ENCODE data around the gene CNTNAP2. TPM values are rescaled to one million over a fixed set of nuclear protein-coding genes. Genes with fewer than 3 reads are reported as not detected.

CNTNAP2 gene
- total RNA-seq, 1 donor from 2014 or later = 0.48 TPM

- ATAC-seq (ENCODE audit: poor library complexity) = no peak
- intact Hi-C loops (cut with DNase I) = loop anchor here (5.0 kb wide), 1 partner anchor 129 kb away; no protein-coding TSS in a partner anchor
- no peak for DNase-seq
Observed at GRCh38 chr7:148241700-148242293, 2125.2 kb downstream of the CNTNAP2 start.

- no peak for DNase-seq
- intact Hi-C loops (cut with DNase I) = loop anchor here (5.0 kb wide), 1 partner anchor 130 kb away; no protein-coding TSS in a partner anchor
- ATAC-seq (ENCODE audit: poor library complexity) = peak; percentile 89
Observed at GRCh38 chr7:148242294-148242821, 2125.8 kb downstream of the CNTNAP2 start.

DNA sequence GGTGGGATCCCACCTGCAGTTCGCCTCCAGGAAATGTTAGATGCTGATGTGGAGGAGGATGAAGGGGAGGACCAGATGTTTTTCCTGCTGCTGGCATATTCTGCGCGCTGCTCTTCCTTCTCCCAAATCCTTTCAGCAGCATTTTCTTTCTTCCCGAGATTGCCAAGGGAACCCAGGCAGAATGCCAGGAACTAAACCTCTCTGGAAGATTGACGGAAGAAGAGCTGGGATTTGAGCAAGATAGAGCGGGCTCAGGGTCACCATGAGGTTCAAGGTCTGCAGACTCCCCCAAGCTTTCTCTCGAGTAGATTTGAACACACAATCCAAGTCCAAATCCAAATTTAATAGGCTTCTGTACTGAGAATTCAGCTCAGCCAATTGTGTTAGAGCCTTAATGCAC, 2128.8 kb downstream of the CNTNAP2 start:
- no peak for DNase-seq
- intact Hi-C loops (cut with DNase I) = no loop called here

DNA sequence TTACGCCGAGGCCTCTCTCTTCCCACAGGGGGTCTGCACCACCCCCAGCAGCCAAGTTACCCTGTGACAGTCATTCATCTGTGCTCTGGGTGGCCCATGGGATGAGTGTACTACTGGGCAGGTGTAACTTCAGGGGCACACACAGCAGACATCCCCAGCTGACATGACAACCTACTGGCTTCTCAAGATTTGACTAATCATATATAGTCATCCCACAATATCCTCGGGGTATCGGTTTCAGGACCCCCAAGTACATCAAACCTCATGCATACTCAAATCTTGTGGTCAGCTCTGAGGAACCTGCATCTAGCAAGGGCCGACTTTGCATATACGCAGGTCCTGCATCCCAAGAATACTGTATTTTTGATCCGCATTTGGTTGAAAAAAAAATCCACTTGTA, 2137.0 kb downstream of the CNTNAP2 start:
- DNase-seq (no peak), ATAC-seq (ENCODE audit: poor library complexity) (no peak)
- intact Hi-C loops (cut with DNase I) = no loop called here

More for the DNA sequence above, 2128.8 kb downstream of the CNTNAP2 start:
- no peak for ATAC-seq (ENCODE audit: poor library complexity)

- ATAC-seq (ENCODE audit: poor library complexity) (no peak), DNase-seq (no peak)
- intact Hi-C loops (cut with DNase I) = no loop called here
Observed at GRCh38 chr7:148255333-148255732, 2138.7 kb downstream of the CNTNAP2 start.

GRCh38 chr7:148256433-148256832, 2139.8 kb downstream of the CNTNAP2 start:
- ATAC-seq (ENCODE audit: poor library complexity) (no peak), DNase-seq (no peak)
- intact Hi-C loops (cut with DNase I) = no loop called here

GRCh38 chr7:148260599-148260998, 2144.0 kb downstream of the CNTNAP2 start:
- intact Hi-C loops (cut with DNase I) = loop anchor here (10.0 kb wide), 1 partner anchor 1016 kb away; no protein-coding TSS in a partner anchor
- DNase-seq (peak; percentile 46), ATAC-seq (ENCODE audit: poor library complexity) (peak; percentile 77)

GRCh38 chr7:148261523-148261922, 2144.9 kb downstream of the CNTNAP2 start:
- ATAC-seq (ENCODE audit: poor library complexity) = no peak

DNA sequence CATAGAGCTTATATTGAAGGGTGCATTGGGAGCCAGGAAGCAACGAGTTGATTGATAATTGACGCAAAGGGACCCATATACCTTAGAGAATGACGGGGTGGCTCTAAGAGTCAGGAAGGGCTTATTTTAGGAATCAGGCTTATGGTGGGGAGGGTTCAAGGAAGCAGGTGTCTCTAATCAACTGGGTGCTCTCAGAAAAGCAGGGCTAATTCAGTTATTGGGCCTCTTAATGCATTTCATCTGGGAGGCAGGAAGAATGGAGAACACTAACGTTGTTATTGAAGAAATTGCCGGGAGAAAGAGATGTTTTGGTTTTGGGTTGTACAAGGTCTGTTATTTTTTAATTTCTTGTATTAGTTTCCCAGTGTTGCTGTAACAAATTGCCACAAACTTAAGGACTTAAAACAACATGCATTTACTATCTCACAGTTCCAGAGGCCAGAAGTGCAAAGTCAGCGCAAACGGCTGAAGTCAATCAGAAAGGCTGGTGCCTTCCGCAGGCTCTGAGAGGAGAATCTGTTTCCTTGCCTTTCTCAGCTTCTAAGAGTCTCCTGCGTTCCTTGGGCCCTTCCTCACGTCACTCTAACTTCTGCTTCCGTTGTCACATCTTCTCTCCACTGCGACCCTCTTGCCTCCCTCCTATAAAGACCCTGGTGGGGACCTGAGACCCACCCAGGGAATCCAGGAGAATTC, 2145.5 kb downstream of the CNTNAP2 start:
- ATAC-seq (ENCODE audit: poor library complexity) = peak; percentile 33
- intact Hi-C loops (cut with DNase I) = loop anchor here (10.0 kb wide), 1 partner anchor 1017 kb away; no protein-coding TSS in a partner anchor
- DNase-seq = no peak

More at GRCh38 chr7:148261523-148261922, 2144.9 kb downstream of the CNTNAP2 start:
- intact Hi-C loops (cut with DNase I) = loop anchor here (10.0 kb wide), 1 partner anchor 1017 kb away; no protein-coding TSS in a partner anchor
- no peak for DNase-seq

DNA sequence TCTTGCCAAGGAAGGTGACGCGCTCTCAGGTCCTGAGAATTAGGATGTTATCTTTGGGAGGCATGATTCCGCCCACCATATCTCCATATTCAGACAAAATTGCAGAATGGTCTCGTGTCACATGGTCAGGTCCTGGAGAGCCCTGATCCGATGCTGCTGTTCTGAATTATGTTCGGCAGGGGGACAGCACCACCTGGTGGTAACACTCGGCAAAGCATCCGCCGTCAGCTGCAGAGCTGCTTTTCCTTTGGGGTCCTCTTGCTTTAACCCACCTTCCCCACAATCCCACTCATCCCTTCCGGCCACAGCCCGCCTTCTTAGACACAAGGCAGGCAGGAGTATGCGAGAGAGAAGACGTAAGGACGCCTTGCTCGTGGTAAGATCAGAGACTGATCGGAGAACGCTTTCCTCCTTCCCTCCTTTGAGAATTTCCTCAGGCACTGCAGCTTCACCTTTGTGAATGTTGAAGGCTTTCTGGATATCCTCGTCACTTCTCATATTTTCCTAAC, 2146.2 kb downstream of the CNTNAP2 start:
- intact Hi-C loops (cut with DNase I) = loop anchor here (10.0 kb wide), 1 partner anchor 1018 kb away; no protein-coding TSS in a partner anchor
- peak; percentile 91 for ATAC-seq (ENCODE audit: poor library complexity)

GRCh38 chr7:148264933-148265557, 2148.4 kb downstream of the CNTNAP2 start:
- DNase-seq (no peak), ATAC-seq (ENCODE audit: poor library complexity) (no peak)
- intact Hi-C loops (cut with DNase I) = loop anchor here (10.0 kb wide), 1 partner anchor 1020 kb away; no protein-coding TSS in a partner anchor

More for the DNA sequence above, 2146.2 kb downstream of the CNTNAP2 start:
- peak; percentile 75 for DNase-seq

DNA sequence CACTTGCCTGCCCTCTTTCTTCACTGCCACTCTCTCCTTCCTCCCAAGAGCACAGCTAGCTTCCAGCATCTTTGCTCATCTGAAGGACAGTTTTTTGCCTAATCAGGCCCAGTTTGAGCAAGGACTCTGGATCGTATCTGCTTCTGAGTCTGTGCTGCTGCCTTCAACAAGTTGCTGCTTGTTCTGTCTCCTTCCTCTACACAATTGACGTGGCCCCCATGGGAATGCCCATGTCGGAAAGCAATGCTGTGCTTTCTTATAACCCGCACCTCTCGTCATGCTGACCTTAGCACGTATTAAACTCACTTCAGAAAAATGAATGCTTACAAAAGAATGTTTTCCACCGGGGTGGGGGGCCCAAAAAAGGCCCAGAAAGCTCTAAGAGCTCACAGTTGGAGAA, 2149.3 kb downstream of the CNTNAP2 start:
- DNase-seq (no peak), ATAC-seq (ENCODE audit: poor library complexity) (no peak)
- intact Hi-C loops (cut with DNase I) = loop anchor here (10.0 kb wide), 1 partner anchor 1021 kb away; no protein-coding TSS in a partner anchor

GRCh38 chr7:148266795-148267194, 2150.2 kb downstream of the CNTNAP2 start:
- ATAC-seq (ENCODE audit: poor library complexity) (no peak), DNase-seq (no peak)
- intact Hi-C loops (cut with DNase I) = loop anchor here (10.0 kb wide), 1 partner anchor 1022 kb away; no protein-coding TSS in a partner anchor

DNA sequence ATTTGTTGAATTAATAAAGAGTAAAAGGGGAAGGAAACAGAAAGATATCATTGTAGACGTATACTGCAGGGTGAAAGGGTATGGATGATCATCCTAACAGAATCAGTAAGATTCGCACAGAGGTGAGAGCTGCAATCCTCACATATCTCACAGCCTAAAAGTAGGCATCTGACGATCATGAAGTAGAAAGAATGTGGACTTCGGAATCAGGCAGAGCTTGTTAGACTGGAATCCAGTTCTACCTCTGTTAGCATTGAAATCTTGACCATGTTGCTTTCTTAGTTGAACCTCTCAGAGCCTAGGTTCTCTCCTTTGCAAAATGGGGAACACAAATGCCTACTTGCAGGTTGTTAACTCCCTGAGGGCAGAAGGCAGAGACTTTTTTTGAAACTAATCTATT, 2154.0 kb downstream of the CNTNAP2 start:
- ATAC-seq (ENCODE audit: poor library complexity) = no peak

DNA sequence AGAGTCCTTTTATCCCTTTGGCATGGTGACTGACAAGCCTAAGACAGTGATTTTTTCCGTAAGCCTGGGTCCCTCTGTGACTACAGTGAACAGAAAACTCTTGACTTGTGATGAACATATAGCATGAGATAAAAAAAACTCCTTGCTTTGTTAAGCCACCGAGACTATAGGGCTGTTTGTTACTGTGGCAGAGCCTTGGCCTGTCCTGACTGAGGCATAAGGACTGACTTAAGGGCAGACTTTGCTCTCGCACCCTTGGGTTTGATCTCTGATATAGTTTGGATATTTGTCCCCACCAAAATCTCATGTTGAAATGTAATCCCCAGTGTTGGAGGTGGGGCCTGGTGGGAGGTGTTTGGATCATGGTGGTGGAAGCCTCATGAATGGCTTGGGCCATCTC, 2157.5 kb downstream of the CNTNAP2 start:
- intact Hi-C loops (cut with DNase I) = no loop called here
- DNase-seq (no peak), ATAC-seq (ENCODE audit: poor library complexity) (no peak)

More for the DNA sequence above, 2154.0 kb downstream of the CNTNAP2 start:
- DNase-seq = no peak
- intact Hi-C loops (cut with DNase I) = no loop called here

DNA sequence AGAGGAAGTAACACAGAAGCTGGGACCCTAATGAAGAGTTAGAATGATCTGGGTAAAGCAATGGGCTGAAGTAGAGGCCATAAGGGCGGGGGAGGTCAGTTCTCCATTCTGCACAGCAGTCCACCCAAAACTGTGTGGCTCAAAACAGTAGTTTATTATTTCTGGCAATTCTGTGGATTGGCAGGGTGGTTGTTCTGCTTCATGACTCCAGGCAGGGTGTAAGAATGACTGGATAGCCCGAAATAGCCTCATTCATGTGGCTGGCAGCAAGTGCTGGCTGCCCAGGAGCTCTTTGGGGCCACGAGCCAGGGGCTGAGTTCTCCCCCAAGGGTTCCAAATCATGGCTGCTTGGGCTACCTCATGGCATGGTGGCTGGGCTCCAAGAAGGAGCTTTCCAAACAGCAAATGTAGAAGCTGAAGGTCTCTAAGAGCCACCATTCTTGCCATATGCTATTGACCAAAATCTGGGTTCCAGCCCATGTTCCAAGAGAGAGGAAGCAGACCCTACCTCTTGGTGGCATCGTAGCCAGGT, 2158.8 kb downstream of the CNTNAP2 start:
- ATAC-seq (ENCODE audit: poor library complexity) (no peak), DNase-seq (no peak)
- intact Hi-C loops (cut with DNase I) = no loop called here

GRCh38 chr7:148276314-148277041, 2159.9 kb downstream of the CNTNAP2 start:
- intact Hi-C loops (cut with DNase I) = no loop called here
- ATAC-seq (ENCODE audit: poor library complexity) (peak; percentile 18), DNase-seq (no peak)

Data from Right ventricle myocardium superior (tissue), 1 donor.